ENCODE results near the gene SERINC3. TPM values are rescaled to one million over a fixed set of nuclear protein-coding genes. Genes with fewer than 3 reads are reported as not detected.

The SERINC3 gene
- total RNA-seq, 4 donors from 2014 or later = 102 to 157 (median 121) TPM

DNA sequence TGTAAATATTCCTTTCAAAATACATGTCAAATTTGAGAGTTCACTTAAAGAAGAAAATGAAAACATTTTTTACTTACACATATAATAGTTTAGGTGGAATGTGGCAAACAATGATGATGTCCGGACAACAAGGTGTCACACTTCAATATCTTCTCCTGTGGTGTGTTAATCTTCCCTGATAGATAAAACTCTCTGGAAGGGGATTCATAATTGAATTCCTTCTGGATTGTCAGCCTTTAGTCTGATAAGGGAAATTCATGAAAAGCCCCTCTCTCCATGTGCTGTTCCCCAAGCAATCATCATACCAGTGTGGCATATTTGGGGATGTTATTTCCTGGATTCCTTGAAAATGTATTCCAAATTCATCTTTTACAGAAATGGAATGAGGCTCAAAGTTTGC lies 971 bp upstream of the SERINC3 start:
- ATAC-seq (ENCODE audit: low FRiP score) (no peak), DNase-seq (ENCODE audit: low spot score) (no peak)
- TF ChIP-seq, protein P1, sequence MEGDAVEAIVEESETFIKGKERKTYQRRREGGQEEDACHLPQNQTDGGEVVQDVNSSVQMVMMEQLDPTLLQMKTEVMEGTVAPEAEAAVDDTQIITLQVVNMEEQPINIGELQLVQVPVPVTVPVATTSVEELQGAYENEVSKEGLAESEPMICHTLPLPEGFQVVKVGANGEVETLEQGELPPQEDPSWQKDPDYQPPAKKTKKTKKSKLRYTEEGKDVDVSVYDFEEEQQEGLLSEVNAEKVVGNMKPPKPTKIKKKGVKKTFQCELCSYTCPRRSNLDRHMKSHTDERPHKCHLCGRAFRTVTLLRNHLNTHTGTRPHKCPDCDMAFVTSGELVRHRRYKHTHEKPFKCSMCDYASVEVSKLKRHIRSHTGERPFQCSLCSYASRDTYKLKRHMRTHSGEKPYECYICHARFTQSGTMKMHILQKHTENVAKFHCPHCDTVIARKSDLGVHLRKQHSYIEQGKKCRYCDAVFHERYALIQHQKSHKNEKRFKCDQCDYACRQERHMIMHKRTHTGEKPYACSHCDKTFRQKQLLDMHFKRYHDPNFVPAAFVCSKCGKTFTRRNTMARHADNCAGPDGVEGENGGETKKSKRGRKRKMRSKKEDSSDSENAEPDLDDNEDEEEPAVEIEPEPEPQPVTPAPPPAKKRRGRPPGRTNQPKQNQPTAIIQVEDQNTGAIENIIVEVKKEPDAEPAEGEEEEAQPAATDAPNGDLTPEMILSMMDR (IDR thresholded peaks at IDR 0.05) = no peak

- TF ChIP-seq, protein P1 (IDR thresholded peaks at IDR 0.05) = no peak
- ATAC-seq (ENCODE audit: low FRiP score) = no peak
- no peak for DNase-seq (ENCODE audit: low spot score)
Measured at GRCh38 chr20:44520881-44521280, 989 bp downstream of the SERINC3 start.

DNA sequence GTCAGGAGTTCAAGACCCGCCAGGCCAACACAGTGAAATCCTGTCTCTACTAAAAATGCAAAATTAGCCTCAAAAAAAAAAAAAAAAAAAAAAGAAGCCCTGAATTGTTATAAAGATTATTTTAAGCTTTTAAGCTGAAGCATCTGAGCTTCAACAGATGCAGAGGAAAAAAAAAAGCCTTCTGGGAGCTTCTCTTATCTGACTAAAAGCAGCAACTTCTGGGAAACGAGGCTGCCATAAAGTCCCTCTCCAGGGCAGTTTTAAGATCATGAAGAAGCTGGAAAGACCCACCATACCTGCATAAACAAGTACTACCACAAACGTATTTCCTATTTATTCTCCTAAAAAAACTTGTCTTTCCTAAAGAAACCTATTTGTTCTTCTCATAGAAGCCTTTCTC lies 3.6 kb downstream of the SERINC3 start:
- ATAC-seq (ENCODE audit: low FRiP score) = no peak
- DNase-seq (ENCODE audit: low spot score) = no peak
- TF ChIP-seq, protein P1 (IDR thresholded peaks at IDR 0.05) = no peak

- TF ChIP-seq, protein P1 (IDR thresholded peaks at IDR 0.05) = no peak
- DNase-seq (ENCODE audit: low spot score) = no peak
- ATAC-seq (ENCODE audit: low FRiP score) = no peak
Measured at GRCh38 chr20:44517454-44517853, 4.4 kb downstream of the SERINC3 start.

GRCh38 chr20:44516491-44516890 lies 5.4 kb downstream of the SERINC3 start:
- ATAC-seq (ENCODE audit: low FRiP score) (no peak), DNase-seq (ENCODE audit: low spot score) (no peak)
- TF ChIP-seq, protein P1 (IDR thresholded peaks at IDR 0.05) = no peak

- TF ChIP-seq, protein P1 (IDR thresholded peaks at IDR 0.05) = no peak
Measured at GRCh38 chr20:44513871-44514270, 8.0 kb downstream of the SERINC3 start.

DNA sequence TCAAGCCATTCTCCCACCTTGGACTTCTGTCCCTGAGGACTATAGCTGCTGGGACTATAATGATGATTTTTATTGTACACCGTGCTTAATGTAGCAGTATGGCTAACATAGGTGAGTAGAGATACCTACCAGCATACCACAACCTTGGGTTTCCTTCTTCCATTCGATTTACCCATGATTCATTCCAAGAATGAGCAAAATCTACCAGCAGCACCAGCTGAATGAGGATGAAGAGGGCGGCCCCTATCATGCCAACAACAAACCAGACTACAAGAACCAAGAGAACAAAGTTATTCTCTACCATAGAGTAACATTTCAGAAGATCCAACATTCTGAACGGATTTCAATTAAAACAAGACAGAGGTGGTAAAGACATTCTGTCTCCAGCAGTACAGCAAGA lies 12.1 kb downstream of the SERINC3 start:
- DNase-seq (ENCODE audit: low spot score) = no peak
- TF ChIP-seq, protein P1 (IDR thresholded peaks at IDR 0.05) = no peak
- no peak for ATAC-seq (ENCODE audit: low FRiP score)

More at GRCh38 chr20:44513871-44514270, 8.0 kb downstream of the SERINC3 start:
- ATAC-seq (ENCODE audit: low FRiP score) (no peak), DNase-seq (ENCODE audit: low spot score) (no peak)

Measured in omental fat pad (tissue), 4 donors.